Measurements from ENCODE around the gene PEX5L. TPM values are rescaled to one million over a fixed set of nuclear protein-coding genes. Genes with fewer than 3 reads are reported as not detected.

The PEX5L gene
- total and polyA plus RNA-seq, 12 donors = 0.01 to 0.94 (median 0.36) TPM; not detected in 3

- DNase-seq = no peak
- Histone ChIP-seq H3K4me3 (no peak overlapping the region), H3K36me3 (no peaks in the 10 kb centered on the region), H3K9me3 (no peaks in the 10 kb centered on the region), H3K4me1 (peaks cover 0 to 7% (median 0%) of the 10 kb centered on the region in 9 donors), H3K27ac (no peak overlapping the region), H3K27me3 (peaks cover 0 to 4% (median 0%) of the 10 kb centered on the region in 7 donors)
- intact Hi-C loops (cut with DNase I) = no loop called here
- WGBS, 2 donors = 79% methylated on average over 2 of the region's 2 CpGs
- TF ChIP-seq CTCF (IDR thresholded peaks at IDR 0.05) = no peak
- ATAC-seq = no peak
Observed at GRCh38 chr3:179885950-179886349, 150.8 kb downstream of the PEX5L start.

- peaks cover 0 to 7% (median 0%) of the 10 kb centered on the region in 9 donors for H3K4me1 ChIP-seq
- H3K27me3 ChIP-seq = peaks cover 0 to 4% (median 0%) of the 10 kb centered on the region in 7 donors
- H3K36me3 ChIP-seq = no peaks in the 10 kb centered on the region
- no peaks in the 10 kb centered on the region for H3K9me3 ChIP-seq
- H3K27ac ChIP-seq = no peak overlapping the region
- H3K4me3 ChIP-seq = no peak overlapping the region
- no peak for TF ChIP-seq CTCF (IDR thresholded peaks at IDR 0.05)
- intact Hi-C loops (cut with DNase I) = no loop called here
- no peak for ATAC-seq
- DNase-seq = no peak
- 74 to 79% methylated on average over 1 of the region's 1 CpG for WGBS, 2 donors
Observed at GRCh38 chr3:179884136-179884535, 152.6 kb downstream of the PEX5L start.

GRCh38 chr3:179882292-179882691 is 154.4 kb downstream of the PEX5L start:
- Histone ChIP-seq H3K27ac (peak overlapping the region in 1 of 10 donors; percentile 17), H3K36me3 (no peaks in the 10 kb centered on the region), H3K4me1 (peaks cover 0 to 7% (median 0%) of the 10 kb centered on the region in 9 donors), H3K27me3 (peaks cover 0 to 4% (median 0%) of the 10 kb centered on the region in 7 donors), H3K4me3 (no peak overlapping the region), H3K9me3 (no peaks in the 10 kb centered on the region)
- intact Hi-C loops (cut with DNase I) = no loop called here
- ATAC-seq (peak in 6 of 8 donors; percentile 23 to 58 (median 47)), DNase-seq (no peak)
- 11 to 16% methylated on average over 2 of the region's 2 CpGs for WGBS, 2 donors
- TF ChIP-seq CTCF (IDR thresholded peaks at IDR 0.05) = no peak

GRCh38 chr3:179881791-179882190 is 154.9 kb downstream of the PEX5L start:
- Histone ChIP-seq H3K4me1 (peaks cover 0 to 7% (median 0%) of the 10 kb centered on the region in 9 donors), H3K27ac (no peak overlapping the region), H3K27me3 (peaks cover 0 to 4% (median 0%) of the 10 kb centered on the region in 7 donors), H3K36me3 (no peaks in the 10 kb centered on the region), H3K9me3 (no peaks in the 10 kb centered on the region), H3K4me3 (no peak overlapping the region)
- TF ChIP-seq CTCF (IDR thresholded peaks at IDR 0.05) = no peak
- DNase-seq (no peak), ATAC-seq (no peak)
- intact Hi-C loops (cut with DNase I) = no loop called here
- 37 to 56% methylated on average over 2 of the region's 2 CpGs for WGBS, 2 donors

Measured in heart right ventricle (tissue), 16 donors.